A549 (cell line): Measurements from ENCODE around the gene NT5DC2.

ENCODE experiments used
- CHD2 ChIP-seq: fragments of 150-350 bp; IDR thresholded peaks from 2 replicates; pipeline ENCODE4 v1.6.1; 2014; ENCODE audit warnings: low read length; ENCODE audit not compliant: partially characterized antibody
- CHD4 ChIP-seq: fragments of 200-600 bp; sonication (generic); IDR thresholded peaks from 2 replicates; pipeline ENCODE4 v1.6.1; 2016; ENCODE audit warnings: antibody characterized with exemption, mild to moderate bottlenecking, borderline replicate concordance
- ESRRA ChIP-seq: fragments of 150-350 bp; IDR thresholded peaks from 2 replicates; pipeline ENCODE4 v1.6.1; 2014; ENCODE audit warnings: mild to moderate bottlenecking, low read length, borderline replicate concordance
- HOXA7 ChIP-seq: fragments of 250-450 bp; sonication (Bioruptor Pico); IDR thresholded peaks from 2 replicates; pipeline ENCODE4 v1.5.0; 2020; ENCODE audit warnings: mild to moderate bottlenecking, moderate library complexity
- HOXB5 ChIP-seq: fragments of 250-450 bp; sonication (Bioruptor Pico); IDR thresholded peaks from 2 replicates; pipeline ENCODE4 v1.5.0; 2020; ENCODE audit warnings: mild to moderate bottlenecking, moderate library complexity
- MAFK ChIP-seq: fragments of 450-650 bp; IDR thresholded peaks from 2 replicates; pipeline ENCODE4 v1.6.1; 2014; ENCODE audit not compliant: partially characterized antibody
- MYC ChIP-seq: IDR thresholded peaks from 2 replicates; pipeline ENCODE4 v1.6.1; 2012; ENCODE audit warnings: mild to moderate bottlenecking, inconsistent platforms, low read length, improper control_type of control experiment, borderline replicate concordance
- NR3C1 ChIP-seq: fragments of >200 bp; sonication (Bioruptor Twin); formaldehyde crosslinking; IDR thresholded peaks from 3 replicates; pipeline ENCODE4 v1.6.1; 2017
- POLR2A ChIP-seq: IDR thresholded peaks from 2 replicates; pipeline ENCODE4 v1.6.1; 2012; ENCODE audit warnings: mild to moderate bottlenecking, low read length
- RAD21 ChIP-seq, 2 experiments: fragments of >200 bp in 1 of 2; sonication (Bioruptor Twin) in 1 of 2; formaldehyde crosslinking in 1 of 2; IDR thresholded peaks in 1 of 2; conservative IDR thresholded peaks in 1 of 2; 2 replicates in 1 of 2; 3 replicates in 1 of 2; pipeline ENCODE4 v1.6.1; 2012 to 2018; ENCODE audit warnings: inconsistent platforms in 1 of 2
- TF ChIP-seq, protein P1 (sequence below): IDR thresholded peaks from 2 replicates; pipeline ENCODE4 v1.6.1; 2012
- TF ChIP-seq, protein P2 (sequence below): fragments of 450-650 bp; IDR thresholded peaks from 2 replicates; pipeline ENCODE4 v1.6.1; 2014; ENCODE audit warnings: antibody characterized with exemption
- TF ChIP-seq, protein P3 (sequence below): fragments of >200 bp; sonication (Bioruptor Twin); formaldehyde crosslinking; IDR thresholded peaks from 3 replicates; pipeline ENCODE4 v1.5.1; 2016

DNA sequence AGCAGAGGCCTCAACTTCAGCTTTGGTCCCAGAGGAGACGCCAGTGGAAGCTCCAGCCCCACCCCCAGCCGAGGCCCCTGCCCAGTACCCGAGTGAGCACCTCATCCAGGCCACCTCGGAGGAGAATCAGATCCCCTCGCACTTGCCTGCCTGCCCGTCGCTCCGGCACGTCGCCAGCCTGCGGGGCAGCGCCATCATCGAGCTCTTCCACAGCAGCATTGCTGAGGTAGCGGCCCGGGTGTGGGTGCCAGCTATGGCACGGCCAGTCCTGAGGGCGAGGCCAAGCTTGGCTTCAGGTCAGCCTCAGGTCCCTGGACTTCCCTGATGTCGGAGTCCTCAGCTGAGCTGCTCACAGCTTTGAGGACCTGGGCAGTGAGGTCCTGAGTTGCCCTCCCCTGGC is 44.2 kb downstream of the NT5DC2 start:
- TF ChIP-seq, protein P1, sequence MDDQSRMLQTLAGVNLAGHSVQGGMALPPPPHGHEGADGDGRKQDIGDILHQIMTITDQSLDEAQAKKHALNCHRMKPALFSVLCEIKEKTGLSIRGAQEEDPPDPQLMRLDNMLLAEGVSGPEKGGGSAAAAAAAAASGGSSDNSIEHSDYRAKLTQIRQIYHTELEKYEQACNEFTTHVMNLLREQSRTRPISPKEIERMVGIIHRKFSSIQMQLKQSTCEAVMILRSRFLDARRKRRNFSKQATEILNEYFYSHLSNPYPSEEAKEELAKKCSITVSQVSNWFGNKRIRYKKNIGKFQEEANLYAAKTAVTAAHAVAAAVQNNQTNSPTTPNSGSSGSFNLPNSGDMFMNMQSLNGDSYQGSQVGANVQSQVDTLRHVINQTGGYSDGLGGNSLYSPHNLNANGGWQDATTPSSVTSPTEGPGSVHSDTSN, result no peak
- TF ChIP-seq CHD4 (no peak), POLR2A (no peak), CHD2 (no peak), ESRRA (no peak), NR3C1 (no peak), MYC (no peak), MAFK (no peak), RAD21 (conservative IDR thresholded peaks at IDR 0.05 in 1 of 2, IDR thresholded peaks at IDR 0.05 in 1 of 2) (no peak), HOXA7 (no peak), HOXB5 (CRISPR knock-in tag) (no peak)
- TF ChIP-seq, protein P2, sequence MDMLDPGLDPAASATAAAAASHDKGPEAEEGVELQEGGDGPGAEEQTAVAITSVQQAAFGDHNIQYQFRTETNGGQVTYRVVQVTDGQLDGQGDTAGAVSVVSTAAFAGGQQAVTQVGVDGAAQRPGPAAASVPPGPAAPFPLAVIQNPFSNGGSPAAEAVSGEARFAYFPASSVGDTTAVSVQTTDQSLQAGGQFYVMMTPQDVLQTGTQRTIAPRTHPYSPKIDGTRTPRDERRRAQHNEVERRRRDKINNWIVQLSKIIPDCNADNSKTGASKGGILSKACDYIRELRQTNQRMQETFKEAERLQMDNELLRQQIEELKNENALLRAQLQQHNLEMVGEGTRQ, result no peak
- TF ChIP-seq, protein P3, sequence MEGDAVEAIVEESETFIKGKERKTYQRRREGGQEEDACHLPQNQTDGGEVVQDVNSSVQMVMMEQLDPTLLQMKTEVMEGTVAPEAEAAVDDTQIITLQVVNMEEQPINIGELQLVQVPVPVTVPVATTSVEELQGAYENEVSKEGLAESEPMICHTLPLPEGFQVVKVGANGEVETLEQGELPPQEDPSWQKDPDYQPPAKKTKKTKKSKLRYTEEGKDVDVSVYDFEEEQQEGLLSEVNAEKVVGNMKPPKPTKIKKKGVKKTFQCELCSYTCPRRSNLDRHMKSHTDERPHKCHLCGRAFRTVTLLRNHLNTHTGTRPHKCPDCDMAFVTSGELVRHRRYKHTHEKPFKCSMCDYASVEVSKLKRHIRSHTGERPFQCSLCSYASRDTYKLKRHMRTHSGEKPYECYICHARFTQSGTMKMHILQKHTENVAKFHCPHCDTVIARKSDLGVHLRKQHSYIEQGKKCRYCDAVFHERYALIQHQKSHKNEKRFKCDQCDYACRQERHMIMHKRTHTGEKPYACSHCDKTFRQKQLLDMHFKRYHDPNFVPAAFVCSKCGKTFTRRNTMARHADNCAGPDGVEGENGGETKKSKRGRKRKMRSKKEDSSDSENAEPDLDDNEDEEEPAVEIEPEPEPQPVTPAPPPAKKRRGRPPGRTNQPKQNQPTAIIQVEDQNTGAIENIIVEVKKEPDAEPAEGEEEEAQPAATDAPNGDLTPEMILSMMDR, result no peak
